Measurements from ENCODE around the gene ZNF664. TPM values are rescaled to one million over a fixed set of nuclear protein-coding genes. Genes with fewer than 3 reads are reported as not detected.

Gene ZNF664
- total and polyA plus RNA-seq, 2 of the 4 experiments (the other 2 are of a cell fraction) = 29.9 to 32.6 TPM

DNA sequence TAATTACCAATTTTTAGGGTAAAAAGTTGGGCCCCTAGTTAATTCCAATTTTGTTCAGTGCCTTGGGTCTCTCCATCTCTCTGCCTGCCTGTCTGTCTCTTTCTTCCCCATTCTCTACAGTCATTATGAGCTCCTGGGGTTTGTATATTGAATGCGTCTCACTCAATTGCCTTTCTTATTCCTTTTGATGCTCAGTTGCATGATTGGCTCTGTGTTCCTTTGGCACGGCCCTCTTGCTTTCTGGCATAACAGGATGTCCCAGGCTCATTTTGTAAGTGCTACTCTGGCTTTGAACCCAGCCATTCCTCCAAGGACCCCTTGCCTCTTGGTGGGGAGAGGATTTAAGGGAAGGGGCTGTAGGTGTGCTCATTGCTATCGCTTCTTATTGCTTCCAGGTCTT, 35.6 kb downstream of the ZNF664 start:
- Histone ChIP-seq H3K4me2 (ENCODE audit: low read depth, low read length) (no peak overlapping the region), H4K8ac (ENCODE audit: low read depth in 2 of 2, low read length in 2 of 2) (no peak overlapping the region), H2BK15ac (ENCODE audit: low read depth, low read length) (no peak overlapping the region), H3K18ac (ENCODE audit: low read depth, low read length) (no peak overlapping the region), H2BK5ac (ENCODE audit: low read depth, low read length, poor library complexity, severe bottlenecking) (no peak overlapping the region), H2BK120ac (ENCODE audit: low read depth, low read length) (no peak overlapping the region), H3K9ac (ENCODE audit: low read depth, low read length) (no peak overlapping the region), H3K14ac (replicated peaks; ENCODE audit: low read depth, low read length) (no peak overlapping the region), H3K4me1 (ENCODE audit: control insufficient read depth, insufficient read depth, low read length) (peaks cover 20% of the 10 kb centered on the region), H3K23ac (ENCODE audit: low read depth, low read length) (no peak overlapping the region), H2AK9ac (replicated peaks; ENCODE audit: low read depth, low read length, poor library complexity) (no peak overlapping the region), H4K5ac (ENCODE audit: low read depth, low read length) (no peak overlapping the region), H3K4ac (ENCODE audit: low read depth, low read length) (no peak overlapping the region), H3K27me3 (ENCODE audit: control insufficient read depth, insufficient read depth, low read length) (no peaks in the 10 kb centered on the region), H3K27ac (ENCODE audit: insufficient read depth, low read length) (no peak overlapping the region), H3K36me3 (ENCODE audit: control insufficient read depth, insufficient read depth, low read length) (peaks cover 16% of the 10 kb centered on the region), H2AFZ (replicated peaks; ENCODE audit: low read length, poor library complexity) (no peak overlapping the region), H2BK20ac (ENCODE audit: low read depth, low read length) (no peak overlapping the region), H3K4me3 (ENCODE audit: insufficient read depth, low read depth, low read length) (no peak overlapping the region), H3K9me1 (ENCODE audit: insufficient read depth, low read length) (peaks cover 8% of the 10 kb centered on the region), H2AK5ac (ENCODE audit: low read depth, low read length) (no peak overlapping the region), H4K20me1 (ENCODE audit: insufficient read depth, low read length) (peaks cover 15% of the 10 kb centered on the region; the same call in 1 of the 2 replicates), H4K91ac (ENCODE audit: insufficient read depth, low read depth, low read length) (no peak overlapping the region), H3K56ac (ENCODE audit: extremely low read depth, insufficient read depth, low read length) (no peak overlapping the region), H3K79me1 (ENCODE audit: low read depth in 1 of 2, low read length in 2 of 2) (peaks cover 20 to 40% of the 10 kb centered on the region in 2 experiments; a peak in 3 of 4 replicates), H3K9me3 (ENCODE audit: control insufficient read depth, insufficient read depth, low read length) (no peaks in the 10 kb centered on the region)
- no CpG with 5 or more reads among the region's 3 CpGs for WGBS, 2 experiments (ENCODE audit: extremely low coverage in 2 of 2, insufficient read length in 1 of 2)
- BruUV-seq (replicated peaks) = no TSS peak
- ATAC-seq (ENCODE audit: low read depth) (no peak), DNase-seq (no peak)
- POLR2A ChIA-PET (ENCODE audit: unreplicated experiment) = no interaction called here
- no peak for TF ChIP-seq CEBPB (IDR thresholded peaks at IDR 0.05; ENCODE audit: low read depth, low read length)
- TF ChIP-seq RFX5 (IDR thresholded peaks at IDR 0.05; ENCODE audit: low read depth, low read length) = no peak
- TF ChIP-seq SMC3 (IDR thresholded peaks at IDR 0.05; ENCODE audit: low read depth, low read length) = no peak
- TF ChIP-seq BHLHE40 (IDR thresholded peaks at IDR 0.05; ENCODE audit: low read depth, low read length) = no peak
- dilution Hi-C loops (cut with HindIII; ENCODE audit: low sequenced_read_pairs, unreplicated experiment) (no loop called here), intact Hi-C loops (cut with micrococcal nuclease) (no loop called here), in situ Hi-C loops (cut with MboI; ENCODE audit: low sequenced_read_pairs) (no loop called here)
- CTCF ChIA-PET = interaction anchor here (1.0 kb wide), 1 partner anchor 24 kb away, joined by 3 read pairs; no protein-coding TSS in a partner anchor

Data from IMR-90 (cell line).